ENCODE results near the gene PROM2. TPM values are rescaled to one million over a fixed set of nuclear protein-coding genes. Genes with fewer than 3 reads are reported as not detected.

Gene PROM2
- total and polyA plus RNA-seq, 7 donors: 0.18 to 1.4 (median 0.82) TPM

- 89 to 91% (median 91%) methylated on average over 11 to 13 of the region's 13 CpGs for WGBS, 3 donors
- Histone ChIP-seq H3K27ac (no peak overlapping the region), H3K9me3 (no peaks in the 10 kb centered on the region), H3K27me3 (ENCODE audit: insufficient read depth in 3 of 3, low read length in 2 of 3) (no peaks in the 10 kb centered on the region), H3K4me1 (no peaks in the 10 kb centered on the region), H3K4me3 (no peak overlapping the region), H3K36me3 (ENCODE audit: insufficient read depth in 1 of 2, low read depth in 1 of 2) (no peaks in the 10 kb centered on the region)
- TF ChIP-seq, protein P1, sequence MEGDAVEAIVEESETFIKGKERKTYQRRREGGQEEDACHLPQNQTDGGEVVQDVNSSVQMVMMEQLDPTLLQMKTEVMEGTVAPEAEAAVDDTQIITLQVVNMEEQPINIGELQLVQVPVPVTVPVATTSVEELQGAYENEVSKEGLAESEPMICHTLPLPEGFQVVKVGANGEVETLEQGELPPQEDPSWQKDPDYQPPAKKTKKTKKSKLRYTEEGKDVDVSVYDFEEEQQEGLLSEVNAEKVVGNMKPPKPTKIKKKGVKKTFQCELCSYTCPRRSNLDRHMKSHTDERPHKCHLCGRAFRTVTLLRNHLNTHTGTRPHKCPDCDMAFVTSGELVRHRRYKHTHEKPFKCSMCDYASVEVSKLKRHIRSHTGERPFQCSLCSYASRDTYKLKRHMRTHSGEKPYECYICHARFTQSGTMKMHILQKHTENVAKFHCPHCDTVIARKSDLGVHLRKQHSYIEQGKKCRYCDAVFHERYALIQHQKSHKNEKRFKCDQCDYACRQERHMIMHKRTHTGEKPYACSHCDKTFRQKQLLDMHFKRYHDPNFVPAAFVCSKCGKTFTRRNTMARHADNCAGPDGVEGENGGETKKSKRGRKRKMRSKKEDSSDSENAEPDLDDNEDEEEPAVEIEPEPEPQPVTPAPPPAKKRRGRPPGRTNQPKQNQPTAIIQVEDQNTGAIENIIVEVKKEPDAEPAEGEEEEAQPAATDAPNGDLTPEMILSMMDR (IDR thresholded peaks at IDR 0.05): no peak
- DNase-seq: no peak
- ATAC-seq: no peak
- intact Hi-C loops (cut with DNase I): no loop called here
Observed at GRCh38 chr2:95325026-95325425, 50.8 kb downstream of the PROM2 start.

DNA sequence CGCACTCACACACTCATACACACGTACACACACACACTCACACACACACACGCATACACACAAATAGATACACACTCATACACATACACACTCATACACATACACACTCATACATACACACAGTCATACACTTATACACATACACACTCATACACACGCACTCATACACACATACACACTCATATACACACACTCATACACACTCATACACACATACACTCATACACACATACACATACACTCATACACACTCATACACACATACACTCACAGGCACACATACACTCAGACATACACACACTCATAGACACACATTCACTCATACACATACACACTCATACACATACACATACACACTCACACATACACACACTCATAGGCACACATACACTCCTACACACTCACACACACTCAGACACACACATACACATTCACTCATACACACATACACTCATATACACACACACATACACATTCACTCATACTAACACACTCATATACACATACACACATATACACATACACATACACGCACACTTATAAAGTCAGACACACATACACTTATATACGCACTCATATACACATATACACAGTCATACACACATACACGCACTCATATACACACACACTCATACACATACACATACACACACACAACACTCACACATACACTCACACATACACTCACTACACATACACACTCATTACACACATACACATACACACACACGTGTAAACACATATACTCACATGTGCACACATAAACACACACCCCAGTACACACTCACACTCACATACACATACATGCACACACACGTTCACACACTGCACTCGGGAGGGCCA, 51.6 kb downstream of the PROM2 start:
- intact Hi-C loops (cut with DNase I): no loop called here
- Histone ChIP-seq H3K36me3 (ENCODE audit: insufficient read depth in 1 of 2, low read depth in 1 of 2) (no peaks in the 10 kb centered on the region), H3K4me3 (no peak overlapping the region), H3K27me3 (ENCODE audit: insufficient read depth in 3 of 3, low read length in 2 of 3) (no peaks in the 10 kb centered on the region), H3K9me3 (no peaks in the 10 kb centered on the region), H3K4me1 (no peaks in the 10 kb centered on the region), H3K27ac (no peak overlapping the region)
- no peak for DNase-seq
- TF ChIP-seq, protein P1 (IDR thresholded peaks at IDR 0.05): no peak
- 91 to 93% (median 92%) methylated on average over 10 of the region's 10 CpGs for WGBS, 3 donors
- ATAC-seq: no peak

DNA sequence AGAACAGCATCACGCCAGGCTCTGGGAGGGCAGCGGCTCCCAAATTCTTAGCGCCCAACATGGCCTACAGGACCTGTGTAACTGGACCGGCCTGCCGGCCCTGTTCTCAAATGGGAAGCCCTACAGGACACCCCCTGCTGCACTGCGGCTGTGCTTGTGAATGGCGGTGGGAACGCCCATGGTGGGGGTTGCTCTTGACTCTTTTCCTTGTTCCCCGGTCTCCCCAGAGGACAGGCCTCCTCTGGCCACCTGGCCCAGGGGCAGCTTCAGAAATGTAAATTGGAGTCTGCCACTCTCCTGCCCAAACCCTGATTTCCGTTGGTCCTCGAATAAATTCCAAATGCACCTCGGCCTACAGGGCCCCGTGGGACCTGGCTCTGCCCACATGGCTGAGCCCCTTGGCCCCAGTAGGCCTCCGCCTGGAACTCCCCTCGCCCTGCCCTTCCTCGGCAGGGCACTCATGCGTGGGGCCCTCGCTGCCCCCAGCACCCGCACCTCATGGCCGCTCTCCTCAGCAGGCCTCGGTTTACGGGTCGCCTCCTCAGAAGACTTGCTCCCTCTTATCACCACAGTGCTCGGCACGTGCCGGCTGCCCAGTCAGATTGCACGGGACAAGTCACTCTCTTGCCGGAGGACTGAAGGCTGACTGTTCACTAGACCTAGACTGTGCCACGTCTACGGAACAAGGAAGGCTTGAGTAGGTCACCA, 52.3 kb downstream of the PROM2 start:
- no peaks in the 10 kb centered on the region for H3K4me1 ChIP-seq
- no peak for DNase-seq
- no peak for ATAC-seq
- no peaks in the 10 kb centered on the region for H3K27me3 ChIP-seq (ENCODE audit: insufficient read depth in 3 of 3, low read length in 2 of 3)
- WGBS, 3 donors: 88 to 94% (median 91%) methylated on average over 30 of the region's 30 CpGs
- H3K36me3 ChIP-seq (ENCODE audit: insufficient read depth in 1 of 2, low read depth in 1 of 2): no peaks in the 10 kb centered on the region
- intact Hi-C loops (cut with DNase I): no loop called here
- TF ChIP-seq, protein P1 (IDR thresholded peaks at IDR 0.05): no peak
- H3K9me3 ChIP-seq: no peaks in the 10 kb centered on the region
- no peak overlapping the region for H3K4me3 ChIP-seq
- no peak overlapping the region for H3K27ac ChIP-seq

DNA sequence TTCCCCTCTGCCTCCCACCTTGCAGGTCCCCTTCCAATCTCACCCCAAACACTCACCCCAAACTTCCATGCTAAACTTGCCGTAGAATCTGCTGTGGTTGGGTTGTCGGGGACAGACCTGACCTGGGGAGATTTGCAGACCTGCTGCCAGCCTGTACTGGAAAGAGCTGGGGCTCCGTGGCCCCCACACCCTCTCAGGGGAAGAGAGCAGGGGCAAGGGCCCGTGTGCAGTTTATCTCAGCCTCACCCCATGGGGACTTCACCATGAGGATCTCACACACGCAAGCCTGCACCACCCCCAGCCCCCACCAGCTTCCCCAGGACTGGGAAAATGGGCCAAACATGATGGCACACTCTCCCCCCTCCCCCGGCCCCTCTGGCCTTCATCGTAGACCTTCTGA, 53.6 kb downstream of the PROM2 start:
- TF ChIP-seq, protein P1 (IDR thresholded peaks at IDR 0.05): no peak
- intact Hi-C loops (cut with DNase I): no loop called here
- no peaks in the 10 kb centered on the region for H3K27me3 ChIP-seq (ENCODE audit: insufficient read depth in 3 of 3, low read length in 2 of 3)
- H3K4me1 ChIP-seq: no peaks in the 10 kb centered on the region
- no peak overlapping the region for H3K4me3 ChIP-seq
- 73 to 85% (median 77%) methylated on average over 7 of the region's 7 CpGs for WGBS, 3 donors
- DNase-seq (no peak), ATAC-seq (no peak)
- no peaks in the 10 kb centered on the region for H3K9me3 ChIP-seq
- no peak overlapping the region for H3K27ac ChIP-seq
- H3K36me3 ChIP-seq (ENCODE audit: insufficient read depth in 1 of 2, low read depth in 1 of 2): no peaks in the 10 kb centered on the region

All from psoas muscle (tissue), 8 donors.